CD14-positive monocyte (primary cell): ENCODE measurements around the gene ARL5B. TPM values are rescaled to one million over a fixed set of nuclear protein-coding genes. Genes with fewer than 3 reads are reported as not detected.

Source experiments
- DNase-seq, 3 donors: peaks; one replicate each; pipeline ENCODE4 v3.0.0-alpha.2; 2011 to 2022
- H2AFZ ChIP-seq: 2 replicates; pipeline ENCODE4 v1.6.0; 2012; ENCODE audit warnings: mild to moderate bottlenecking, low read depth, low read length, inconsistent platforms; ENCODE audit not compliant: insufficient read depth, poor library complexity, severe bottlenecking
- H3K27ac ChIP-seq, 2 donors: 1 replicate in 1 of 2; 2 replicates in 1 of 2; pipeline ENCODE4 v1.5.1; 2012 to 2013; ENCODE audit warnings: low read length in 2 of 2, control low read depth in 1 of 2, inconsistent platforms in 1 of 2, low read depth in 1 of 2, mild to moderate bottlenecking in 1 of 2
- H3K27me3 ChIP-seq, 2 donors: one replicate each; pipeline versions ENCODE4 v1.6.0 to v1.6.1; 2011 to 2013; ENCODE audit warnings: low read length in 2 of 2; ENCODE audit not compliant: control insufficient read depth in 2 of 2, insufficient read depth in 2 of 2
- H3K36me3 ChIP-seq, 2 donors: replicated peaks in 1 of 2; 1 replicate in 1 of 2; 2 replicates in 1 of 2; pipeline versions ENCODE4 v1.5.1 to v1.6.1; 2012 to 2013; ENCODE audit warnings: low read length in 2 of 2, control low read depth in 1 of 2, inconsistent platforms in 1 of 2, mild to moderate bottlenecking in 1 of 2; ENCODE audit not compliant: insufficient read depth in 2 of 2, control insufficient read depth in 1 of 2
- H3K4me1 ChIP-seq, 2 donors: 1 replicate in 1 of 2; 2 replicates in 1 of 2; pipeline versions ENCODE4 v1.5.1 to v1.6.1; 2012 to 2013; ENCODE audit warnings: low read length in 2 of 2, control low read depth in 1 of 2, inconsistent platforms in 1 of 2, mild to moderate bottlenecking in 1 of 2, moderate library complexity in 1 of 2; ENCODE audit not compliant: insufficient read depth in 2 of 2, control insufficient read depth in 1 of 2
- H3K4me2 ChIP-seq: replicated peaks from 2 replicates; pipeline ENCODE3; 2012; ENCODE audit warnings: low read length, moderate library complexity, mild to moderate bottlenecking; ENCODE audit not compliant: poor library complexity, severe bottlenecking; ENCODE audit errors: extremely low read depth
- H3K4me3 ChIP-seq, 3 experiments: fragments of 200-600 bp in 1 of 3; sonication (generic) in 1 of 3; replicated peaks in 1 of 3; 1 replicate in 2 of 3; 2 replicates in 1 of 3; pipeline ENCODE4 v1.5.1; 2011 to 2013; ENCODE audit warnings: low read length in 3 of 3, mild to moderate bottlenecking in 3 of 3, control low read depth in 2 of 3, low read depth in 2 of 3, inconsistent platforms in 1 of 3, moderate library complexity in 1 of 3
- H3K79me2 ChIP-seq: 2 replicates; pipeline ENCODE4 v1.6.0; 2012; ENCODE audit warnings: mild to moderate bottlenecking, control low read depth, inconsistent platforms, low read length, moderate library complexity; ENCODE audit not compliant: insufficient read depth
- H3K9ac ChIP-seq: 2 replicates; pipeline ENCODE4 v1.6.0; 2017; ENCODE audit warnings: low read length, mild to moderate bottlenecking; ENCODE audit not compliant: insufficient read depth, poor library complexity, severe bottlenecking
- H3K9me3 ChIP-seq, 2 donors: replicated peaks in 1 of 2; 1 replicate in 1 of 2; 2 replicates in 1 of 2; pipeline versions ENCODE4 v1.5.1 to v1.6.1; 2012 to 2013; ENCODE audit warnings: low read length in 2 of 2, control low read depth in 1 of 2; ENCODE audit not compliant: control insufficient read depth in 1 of 2, insufficient read depth in 1 of 2
- H4K20me1 ChIP-seq: 2 replicates; pipeline ENCODE4 v1.6.0; 2012; ENCODE audit warnings: mild to moderate bottlenecking, low read length, control low read depth, moderate library complexity; ENCODE audit not compliant: insufficient read depth
- H3K27ac Mint-ChIP-seq, 7 donors: one replicate each; pipeline ENCODE4 v1.8.0; 2020; ENCODE audit warnings: mild to moderate bottlenecking in 7 of 7, mixed read lengths in 7 of 7, moderate library complexity in 6 of 7, inconsistent platforms in 2 of 7
- H3K27me3 Mint-ChIP-seq, 3 donors: one replicate each; pipeline ENCODE4 v1.8.0; 2021 to 2022; ENCODE audit warnings: low read depth in 3 of 3, mild to moderate bottlenecking in 3 of 3, mixed read lengths in 3 of 3, moderate library complexity in 3 of 3, inconsistent platforms in 1 of 3
- H3K36me3 Mint-ChIP-seq, 2 donors: one replicate each; pipeline ENCODE4 v1.8.0; 2020; ENCODE audit warnings: mixed read lengths in 2 of 2, inconsistent platforms in 1 of 2, mild to moderate bottlenecking in 1 of 2
- H3K4me1 Mint-ChIP-seq: one replicate; pipeline ENCODE4 v1.8.0; 2020; ENCODE audit warnings: mild to moderate bottlenecking, mixed read lengths
- H3K4me3 Mint-ChIP-seq, 2 donors: one replicate each; pipeline ENCODE4 v1.8.0; 2020; ENCODE audit warnings: mild to moderate bottlenecking in 2 of 2, mixed read lengths in 2 of 2, moderate library complexity in 1 of 2
- H3K9me3 Mint-ChIP-seq, 7 donors: one replicate each; pipeline ENCODE4 v1.8.0; 2020 to 2022; ENCODE audit warnings: mixed read lengths in 7 of 7, mild to moderate bottlenecking in 6 of 7, moderate library complexity in 6 of 7, inconsistent platforms in 2 of 7
- CTCF ChIP-seq: fragments of 200-600 bp; IDR thresholded peaks from one replicate; pipeline ENCODE4 v1.8.0; 2022; ENCODE audit warnings: antibody characterized with exemption, mild to moderate bottlenecking
- WGBS: methylation state at CpG from one replicate; pipeline ENCODE4 v1.1.5; 2013; ENCODE audit warnings: missing lambda C conversion rate; ENCODE audit not compliant: insufficient coverage; 5-methylcytosine and 5-hydroxymethylcytosine counted together
- intact Hi-C, 2 donors: fragments of 100-400 bp; cut with micrococcal nuclease; formaldehyde crosslinking; loops; one replicate each; pipeline versions ENCODE4 v1.15.0 to v1.15.1; 2023
- polyA plus RNA-seq, 3 donors: library from polyadenylated mRNA; depleted of rRNA in 1 of 3; unstranded in 2 of 3; stranded (reverse) in 1 of 3; fragments of 300-500 nt in 2 of 3; fragments of >200 nt in 1 of 3; fragmentation: Illumina TruSeq in 2 of 3; gene quantifications; 1 replicate in 2 of 3; 2 replicates in 1 of 3; pipeline ENCODE4 v1.2.3, GENCODE V29; 2012 to 2021

ARL5B gene
- polyA plus RNA-seq, 3 donors, result 1.3 to 14.4 (median 1.4) TPM

- WGBS, result no CpG with 5 or more reads among the region's 3 CpGs
These were observed 64.6 kb downstream of the ARL5B start for GRCh38 chr10:18723801-18724200.

More at GRCh38 chr10:18723801-18724200, 64.6 kb downstream of the ARL5B start:
- Histone ChIP-seq H3K27ac (no peak overlapping the region), H3K9me3 (no peaks in the 10 kb centered on the region), H4K20me1 (no peaks in the 10 kb centered on the region), H3K9ac (no peak overlapping the region), H3K79me2 (no peaks in the 10 kb centered on the region), H3K4me2 (no peak overlapping the region), H3K36me3 (no peaks in the 10 kb centered on the region), H3K4me3 (no peak overlapping the region), H3K4me1 (no peaks in the 10 kb centered on the region), H2AFZ (no peak overlapping the region), H3K27me3 (no peaks in the 10 kb centered on the region)
- H3K36me3 Mint-ChIP-seq, result no peaks in the 10 kb centered on the region
- no peak overlapping the region for H3K27ac Mint-ChIP-seq
- DNase-seq, result no peak
- peaks cover 0 to 2% (median 1%) of the 10 kb centered on the region in 3 donors for H3K27me3 Mint-ChIP-seq
- H3K4me3 Mint-ChIP-seq, result no peak overlapping the region
- TF ChIP-seq CTCF, result no peak
- peaks cover 0 to 8% (median 4%) of the 10 kb centered on the region in 7 donors for H3K9me3 Mint-ChIP-seq
- H3K4me1 Mint-ChIP-seq, result no peaks in the 10 kb centered on the region
- intact Hi-C loops, result no loop called here

Other genes starting within 250 kb of the ARL5B start
- gene NSUN6, start 7.8 kb upstream of the ARL5B start, polyA plus RNA-seq, result 1 to 10 TPM; 1.2 to 5.1 (median 3.1) TPM